CD4-positive, alpha-beta T cell treated with Interferon alpha-2 for 1 hour (primary cell): ENCODE results near the gene HAAO.

Experiments used
- DNase-seq, 2 donors: peaks; one replicate each; pipeline ENCODE4 v3.0.0-alpha.2; 2020 to 2022

The HAAO gene

DNA sequence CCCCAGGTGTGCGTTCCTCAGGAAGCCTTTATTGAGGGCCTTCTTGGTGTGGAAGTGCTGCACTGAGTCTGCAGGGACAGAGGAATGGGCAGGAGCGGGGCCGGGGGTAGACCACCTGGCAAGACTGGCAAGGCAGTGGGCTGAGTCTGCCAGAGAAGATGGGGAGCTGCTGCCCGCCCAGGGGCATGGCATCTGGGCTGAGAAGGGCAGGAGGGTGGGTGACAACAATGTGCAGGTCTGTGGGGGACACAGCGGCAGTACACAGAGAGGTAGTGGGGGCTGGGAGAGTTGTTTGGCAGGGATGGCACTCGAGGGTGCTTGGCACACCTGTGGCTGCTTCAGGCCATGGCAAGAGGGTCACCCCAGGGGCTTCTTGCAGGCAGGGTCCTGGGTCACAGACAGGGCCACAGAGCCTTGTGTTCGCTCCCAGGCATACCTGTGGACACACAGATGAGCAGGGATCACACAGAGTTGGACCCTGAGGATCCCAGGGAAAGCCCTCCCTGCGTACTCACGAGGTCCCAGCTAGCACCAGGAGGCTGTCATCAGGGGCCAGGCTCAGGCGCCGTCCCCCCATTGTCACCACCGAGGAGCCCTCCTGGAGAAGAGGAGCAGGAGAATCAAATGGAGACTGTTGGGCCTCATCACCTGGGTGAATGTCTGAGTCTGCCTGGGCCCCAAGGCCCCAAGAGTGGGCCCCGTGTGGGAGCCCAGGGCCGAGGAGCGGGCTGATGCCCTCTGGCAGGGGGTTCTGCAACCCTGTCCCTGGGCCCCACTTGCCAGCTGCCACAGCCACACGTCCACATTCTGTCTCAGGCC is 25.1 kb downstream of the HAAO start:
- DNase-seq: no peak

DNA sequence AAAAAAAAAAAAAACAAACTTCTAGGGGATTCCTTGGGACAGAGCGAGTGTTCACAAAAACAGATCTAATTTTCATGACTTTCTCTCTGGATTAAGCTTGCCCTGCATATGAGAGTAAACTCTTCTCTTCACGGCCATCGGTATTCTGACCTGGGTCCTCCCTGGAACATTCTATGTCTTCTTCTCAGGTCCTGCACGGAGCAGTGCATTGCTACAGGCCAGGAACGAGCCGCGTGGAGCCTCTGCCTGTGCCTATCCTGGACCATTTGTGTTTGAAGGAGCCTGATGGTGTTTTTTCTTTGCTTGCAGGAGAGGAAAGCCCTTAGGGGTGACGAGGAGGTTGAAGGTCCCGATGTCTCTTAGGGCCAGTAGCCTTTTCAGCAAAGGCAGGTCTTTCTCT is 26.7 kb downstream of the HAAO start:
- DNase-seq: no peak

GRCh38 chr2:42764901-42765300 is 27.5 kb downstream of the HAAO start:
- no peak for DNase-seq

- peak in 1 of 2 donors; percentile 10 for DNase-seq
Observed at GRCh38 chr2:42764096-42764495, 28.3 kb downstream of the HAAO start, which contains the start of gene OXER1. Gene OXER1 (minus strand): TSS chr2:42764135. CDS start chr2:42764062, 73 bp downstream.

GRCh38 chr2:42762823-42763804 is 29.3 kb downstream of the HAAO start:
- no peak for DNase-seq

DNA sequence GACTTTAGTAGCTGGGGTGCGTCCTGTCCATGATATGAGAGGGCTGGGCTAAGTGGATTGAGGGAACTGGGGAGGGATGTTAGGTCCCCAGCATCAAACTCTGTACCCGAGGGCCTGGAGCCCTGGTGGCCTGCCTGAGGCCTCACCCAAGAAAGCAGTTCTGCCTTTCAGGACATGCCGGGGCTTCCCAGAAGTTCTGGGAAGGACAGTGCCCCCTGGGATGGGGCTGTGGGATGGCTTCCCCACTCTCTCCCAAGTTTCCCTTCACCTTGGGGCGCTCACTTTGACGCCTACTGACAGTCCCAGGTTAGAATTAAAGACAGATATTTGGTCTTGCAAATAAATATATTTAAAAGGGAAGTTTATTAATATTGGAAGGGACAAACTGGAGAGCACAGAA is 30.2 kb downstream of the HAAO start:
- DNase-seq: no peak

GRCh38 chr2:42761554-42761953 is 30.8 kb downstream of the HAAO start:
- no peak for DNase-seq

GRCh38 chr2:42758751-42759150 is 33.6 kb downstream of the HAAO start:
- DNase-seq: no peak

DNA sequence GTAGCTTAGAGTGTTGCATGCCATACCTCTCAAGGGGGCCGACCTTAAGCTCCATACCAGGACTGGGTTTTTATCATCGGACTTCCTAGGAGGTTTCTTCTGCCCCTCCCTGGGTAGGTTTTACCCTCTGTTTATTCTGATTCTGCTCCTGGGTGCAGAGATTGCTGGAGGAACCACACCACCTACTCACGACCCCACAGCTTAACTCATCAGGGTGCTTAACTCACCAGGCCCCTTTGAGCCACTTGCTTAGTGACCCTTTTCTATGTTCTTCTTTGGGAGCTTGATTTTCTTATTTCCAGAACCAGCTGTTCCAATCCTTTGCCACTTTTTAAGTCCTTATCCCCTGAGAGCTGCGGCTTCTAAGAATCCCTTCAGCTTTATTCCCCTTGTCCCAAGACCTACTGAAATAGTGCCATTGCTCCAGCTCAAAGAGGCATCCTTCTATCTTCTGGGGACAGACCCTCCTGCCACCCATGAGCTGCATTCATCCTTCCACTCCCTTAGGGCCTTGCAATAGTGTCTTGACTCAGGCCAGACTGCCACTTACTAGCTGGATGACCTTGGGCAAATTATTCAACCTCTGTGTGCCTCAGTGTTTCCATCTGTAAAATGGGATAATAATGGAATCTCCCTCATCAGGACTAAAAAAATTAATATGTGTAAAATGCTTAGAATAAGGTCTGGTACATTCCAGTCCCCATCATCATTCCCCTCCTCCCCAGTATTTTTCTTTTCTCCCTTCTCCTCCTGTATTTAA is 34.2 kb downstream of the HAAO start:
- DNase-seq: no peak

- no peak for DNase-seq
Observed at GRCh38 chr2:42756966-42757513, 35.3 kb downstream of the HAAO start.

DNA sequence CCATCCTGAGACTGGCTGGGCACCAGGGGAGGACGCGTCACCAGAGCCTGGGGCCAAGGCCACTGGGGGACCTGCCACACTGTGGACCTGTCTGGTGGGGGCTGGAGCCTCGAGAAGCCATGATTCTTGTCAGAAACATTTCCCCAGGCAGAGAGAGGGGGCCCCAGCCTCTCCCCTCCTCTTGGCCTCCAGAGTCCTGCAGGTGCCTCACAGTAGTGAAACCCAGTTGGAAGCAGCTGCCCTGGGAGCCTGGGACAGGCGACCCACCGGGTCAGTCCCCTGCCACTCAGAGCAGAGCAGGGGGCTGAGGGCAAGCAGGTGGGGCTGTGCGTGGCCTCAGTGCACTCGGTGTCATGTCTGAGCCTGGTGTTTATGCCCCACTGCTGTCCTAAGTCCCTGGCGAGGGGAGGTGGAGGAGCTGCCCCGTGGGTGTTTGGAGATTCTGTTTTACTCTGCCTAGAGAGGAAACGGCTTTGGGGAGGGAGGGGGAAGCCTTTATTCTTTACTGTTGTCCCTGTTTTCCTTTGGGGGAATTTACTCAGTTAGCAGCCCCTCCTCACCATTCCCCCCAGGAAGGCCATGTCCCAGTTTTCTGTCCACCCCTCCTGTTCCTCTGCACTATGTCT is 36.1 kb downstream of the HAAO start:
- no peak for DNase-seq

GRCh38 chr2:42755191-42755880 is 37.0 kb downstream of the HAAO start:
- no peak for DNase-seq

DNA sequence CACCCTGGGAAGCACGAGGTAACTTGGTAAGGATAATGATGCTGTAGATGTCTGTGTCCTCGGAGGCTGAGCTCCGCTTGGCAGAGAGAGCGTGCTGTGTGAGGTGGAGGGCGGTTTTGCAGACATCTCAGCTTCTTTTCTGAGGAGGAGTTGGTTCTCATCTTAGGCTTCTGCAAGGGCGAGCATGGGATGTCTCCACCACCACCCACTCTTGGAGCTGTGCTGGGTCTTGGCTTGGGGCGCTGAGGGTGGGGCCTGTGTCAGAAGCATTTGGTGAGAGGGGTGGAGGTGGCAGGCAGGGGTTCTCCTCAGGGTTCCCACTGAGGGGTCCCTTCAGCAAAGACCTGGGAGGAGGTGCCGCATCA is 37.6 kb downstream of the HAAO start:
- no peak for DNase-seq

- peak in 1 of 2 donors; percentile 18 for DNase-seq
Observed at GRCh38 chr2:42754021-42754775, 38.2 kb downstream of the HAAO start.

- no peak for DNase-seq
Observed at GRCh38 chr2:42752816-42753813, 39.3 kb downstream of the HAAO start.

DNA sequence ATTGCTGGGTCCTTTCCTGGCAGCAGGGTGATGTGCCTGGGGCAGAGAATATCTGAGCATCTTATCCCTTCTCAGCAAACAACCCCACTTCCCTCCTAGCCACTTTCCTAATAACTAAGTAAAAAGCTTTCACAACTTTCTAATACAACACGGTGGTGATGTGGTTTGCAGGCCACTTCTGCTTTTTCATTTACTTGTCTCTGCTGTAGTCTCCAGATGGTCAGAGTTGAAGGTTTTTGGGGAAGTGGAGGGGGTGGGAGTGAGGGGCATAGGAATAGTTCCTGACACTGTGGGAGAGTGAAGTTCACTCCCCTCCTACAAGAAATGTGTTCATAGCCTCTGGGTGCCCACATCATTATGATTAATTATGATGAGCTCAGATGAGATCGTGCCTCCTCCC is 40.1 kb downstream of the HAAO start:
- peak; percentile 29 to 57 for DNase-seq

DNA sequence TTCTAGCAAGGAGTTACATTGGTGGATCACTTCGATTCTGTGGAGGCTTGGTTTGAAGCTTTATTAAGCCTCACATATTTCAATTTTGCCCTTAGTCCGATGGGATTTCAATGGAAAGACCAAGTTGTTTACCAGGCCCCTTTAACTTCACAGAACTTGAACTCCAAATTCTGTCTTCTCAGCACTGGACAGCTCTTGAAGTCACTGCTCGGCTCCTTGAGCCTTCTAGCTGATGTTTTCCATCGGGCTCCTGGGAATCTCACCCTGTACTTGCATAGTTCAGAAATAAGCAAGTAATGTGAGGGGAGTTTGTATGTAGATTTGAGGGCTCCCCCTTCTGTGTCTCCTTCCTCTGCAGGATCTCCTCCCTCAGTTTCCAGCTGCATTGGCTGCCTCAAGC is 43.5 kb downstream of the HAAO start:
- DNase-seq: no peak

GRCh38 chr2:42747422-42747821 is 45.0 kb downstream of the HAAO start:
- DNase-seq: no peak

- no peak for DNase-seq
Observed at GRCh38 chr2:42744545-42745082, 47.8 kb downstream of the HAAO start.
